GM04503 (cell line): ENCODE data around the gene CDYL.

Experiments used
- DNase-seq: peaks from one replicate; pipeline ENCODE4 v3.0.0-alpha.2; 2012; ENCODE audit warnings: low read depth

Gene CDYL

DNA sequence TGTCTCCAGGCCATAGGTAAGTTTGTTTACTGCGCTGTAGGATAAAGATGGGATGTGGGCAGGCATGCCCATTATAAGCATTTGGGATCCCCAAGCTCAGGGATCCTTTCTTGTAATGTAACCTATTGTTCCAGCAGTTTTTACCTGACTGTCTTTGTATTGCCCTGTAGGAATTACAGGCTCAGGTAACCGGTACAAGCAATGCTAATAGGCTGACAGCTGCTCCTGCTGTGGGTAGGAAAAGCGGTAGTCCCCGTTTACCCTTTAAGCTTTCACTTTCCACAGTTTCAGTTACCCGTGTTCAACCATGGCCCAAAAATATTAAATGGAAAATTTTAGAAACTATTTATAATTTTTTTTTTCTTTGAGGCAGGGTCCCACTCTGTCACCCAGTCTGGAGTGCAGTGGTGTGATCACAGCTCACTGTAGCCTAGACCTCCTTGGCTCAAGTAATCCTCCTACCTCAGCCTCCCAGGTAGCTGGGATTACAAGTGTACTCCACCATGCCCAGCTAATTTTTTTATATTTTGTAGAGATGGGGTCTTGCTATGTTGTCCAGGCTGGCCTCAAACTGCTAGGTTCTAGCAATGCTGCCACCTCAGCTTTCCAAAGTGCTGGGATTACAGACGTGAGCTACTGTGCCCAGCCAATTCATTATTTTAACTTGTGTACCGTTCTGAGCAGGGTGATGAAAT lies 108.6 kb downstream of the CDYL start:
- no peak for DNase-seq

DNA sequence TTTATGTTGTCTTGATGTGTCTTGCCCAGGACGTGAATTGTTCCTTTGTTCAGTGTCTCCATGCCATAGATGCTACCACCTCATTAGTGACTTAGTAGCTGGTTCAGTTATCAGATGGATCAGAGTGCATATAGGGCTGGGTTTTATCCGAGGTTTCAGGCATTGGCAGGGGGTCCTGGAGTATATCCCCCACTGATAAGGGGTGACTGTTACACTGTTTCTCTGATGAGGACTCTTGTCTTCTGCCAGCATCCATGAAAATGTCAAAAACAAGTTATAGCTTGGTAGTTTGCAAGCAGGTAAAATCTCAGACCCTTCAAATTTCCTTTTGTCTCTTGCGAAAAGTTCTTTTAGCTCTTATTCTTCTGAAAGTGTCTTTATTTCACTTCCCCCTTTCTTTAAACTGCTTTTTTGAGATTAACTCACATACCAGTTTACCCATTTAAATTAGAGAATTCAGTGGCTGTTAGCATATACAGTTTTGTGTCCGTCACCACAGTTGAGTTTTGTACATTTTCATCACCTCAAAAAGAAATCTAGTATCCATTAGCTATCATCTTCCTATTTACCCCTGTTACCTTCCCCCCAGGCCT lies 109.2 kb downstream of the CDYL start:
- no peak for DNase-seq

DNA sequence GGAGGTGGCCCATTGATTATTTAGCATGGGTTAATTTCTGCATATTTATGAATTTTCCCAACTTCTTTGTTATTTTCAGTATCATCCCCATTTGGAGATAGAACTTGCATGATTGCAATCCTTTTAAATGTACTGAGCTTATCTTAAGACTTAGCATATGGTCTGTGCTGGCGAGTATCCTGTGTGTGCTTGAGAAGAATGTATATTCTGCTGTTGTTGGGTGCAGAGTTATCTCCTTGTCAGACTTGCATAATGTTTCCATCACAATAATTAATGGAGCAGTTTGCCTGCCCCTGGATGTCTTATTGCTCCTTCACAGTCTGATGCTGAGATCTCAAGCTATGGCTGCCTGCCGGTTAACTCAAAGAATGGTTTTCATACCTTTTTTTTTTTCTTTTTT lies 112.6 kb downstream of the CDYL start:
- DNase-seq = no peak

DNA sequence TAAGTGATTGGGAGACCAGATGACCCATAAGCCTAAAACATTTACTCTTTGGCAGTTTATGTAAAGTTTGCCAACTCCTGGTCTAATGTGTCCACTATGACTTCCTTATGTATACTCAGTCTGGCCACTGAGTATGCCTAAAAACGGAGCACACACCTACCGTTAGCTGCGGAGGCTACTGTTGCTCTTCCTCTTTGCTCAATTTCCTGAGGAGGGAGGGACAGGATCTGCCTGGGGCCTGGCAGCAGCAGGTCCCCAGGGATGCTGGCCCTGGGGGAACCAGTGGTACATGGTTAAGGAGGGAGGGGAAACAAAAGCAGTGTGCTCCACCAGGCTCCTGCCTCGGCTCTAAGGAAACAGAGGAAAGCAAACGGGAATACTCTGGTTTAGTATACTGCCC lies 113.5 kb downstream of the CDYL start:
- no peak for DNase-seq

DNA sequence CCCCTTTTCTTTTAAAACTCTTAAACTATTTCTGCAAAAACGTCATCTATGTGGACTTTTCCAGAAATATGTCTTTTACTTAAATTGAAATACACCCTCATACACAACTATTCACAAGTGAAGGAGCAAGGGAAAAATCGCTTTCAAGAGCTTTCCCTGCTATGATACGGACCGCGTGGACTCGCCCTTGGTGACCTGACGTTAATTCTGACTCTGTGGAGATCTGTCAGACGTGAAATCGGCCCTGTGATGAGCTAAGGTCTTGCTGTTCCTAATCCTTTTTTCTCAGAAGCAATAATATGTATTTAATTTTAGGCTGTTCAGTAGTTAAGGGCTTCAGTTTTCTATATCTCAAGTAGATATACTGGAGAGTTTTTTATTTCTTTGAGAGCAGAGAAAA lies 114.0 kb downstream of the CDYL start:
- no peak for DNase-seq

DNA sequence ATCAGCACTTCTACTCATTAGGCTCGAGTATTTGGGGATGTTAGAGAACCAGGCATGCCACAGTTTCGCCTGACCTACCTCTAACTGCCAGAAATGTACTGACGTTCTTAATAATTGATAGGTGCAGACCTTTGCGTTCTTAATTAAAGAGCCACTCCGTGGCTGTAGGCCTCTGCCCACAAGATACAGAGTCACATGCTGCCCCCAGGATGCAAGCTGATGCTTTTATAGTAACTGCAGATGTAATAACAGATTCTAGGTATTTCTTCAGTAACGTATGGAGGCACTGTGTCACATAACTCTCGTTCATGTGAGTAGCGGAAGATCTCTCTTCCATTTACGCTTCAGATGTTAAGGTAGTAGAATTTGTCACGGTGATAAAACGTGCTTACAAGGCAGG lies 114.4 kb downstream of the CDYL start:
- no peak for DNase-seq

GRCh38 chr6:4891141-4891540 lies 114.9 kb downstream of the CDYL start:
- DNase-seq = no peak

DNA sequence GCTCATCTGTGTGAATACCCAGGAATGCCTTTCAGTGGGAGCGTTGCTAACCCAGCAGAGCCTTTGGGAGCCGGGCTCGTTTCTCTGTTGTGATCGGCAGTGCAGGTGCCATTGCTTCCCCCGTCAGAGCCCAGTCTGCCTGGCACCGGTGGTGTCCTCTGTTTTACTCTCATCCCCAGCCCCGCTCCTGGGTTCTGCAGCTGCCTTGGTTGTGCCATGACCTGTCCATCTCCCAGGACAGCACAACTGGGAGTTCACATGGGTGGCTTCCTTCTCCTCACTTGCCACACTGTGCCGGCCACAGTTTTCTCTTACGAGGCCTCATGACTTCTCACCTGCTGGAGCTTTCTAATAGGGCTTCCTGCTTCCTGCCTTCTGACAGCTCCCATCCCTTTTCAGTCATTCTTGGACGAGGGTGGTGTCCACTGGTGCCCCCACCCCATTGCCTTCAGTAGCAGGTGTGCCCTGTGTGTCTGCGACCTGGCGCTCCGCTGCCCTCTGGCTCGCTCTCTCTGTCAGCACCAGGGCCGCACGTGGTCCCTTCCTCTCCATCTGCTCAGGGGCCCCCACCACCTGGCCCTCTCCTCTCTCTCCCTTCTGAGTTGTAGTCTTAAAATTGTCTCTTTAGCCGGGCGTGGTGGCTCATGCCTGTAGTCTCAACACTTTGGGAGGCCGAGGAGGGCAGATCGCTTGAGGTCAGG lies 116.7 kb downstream of the CDYL start:
- no peak for DNase-seq

DNA sequence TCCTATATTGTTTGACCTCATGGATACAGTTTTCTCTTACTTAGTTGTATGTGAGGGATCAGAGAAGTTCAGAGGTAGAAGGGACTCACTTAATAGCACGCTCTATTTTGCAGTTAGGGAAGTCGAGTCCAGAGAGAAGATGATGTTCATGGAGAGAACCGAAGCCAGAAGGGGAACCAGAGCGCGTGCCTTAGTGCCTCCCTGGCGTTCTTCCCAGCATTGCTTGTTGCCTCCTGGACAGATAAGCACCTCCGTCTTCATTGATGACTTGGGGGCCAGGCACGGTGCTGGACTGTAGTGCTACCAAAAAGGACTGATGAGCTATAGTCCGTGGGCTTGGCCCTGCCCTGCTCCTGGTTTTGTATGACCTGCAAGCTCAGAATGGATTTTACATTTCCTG lies 117.8 kb downstream of the CDYL start:
- no peak for DNase-seq

- no peak for DNase-seq
Measured at GRCh38 chr6:4895971-4896370, 119.8 kb downstream of the CDYL start.

DNA sequence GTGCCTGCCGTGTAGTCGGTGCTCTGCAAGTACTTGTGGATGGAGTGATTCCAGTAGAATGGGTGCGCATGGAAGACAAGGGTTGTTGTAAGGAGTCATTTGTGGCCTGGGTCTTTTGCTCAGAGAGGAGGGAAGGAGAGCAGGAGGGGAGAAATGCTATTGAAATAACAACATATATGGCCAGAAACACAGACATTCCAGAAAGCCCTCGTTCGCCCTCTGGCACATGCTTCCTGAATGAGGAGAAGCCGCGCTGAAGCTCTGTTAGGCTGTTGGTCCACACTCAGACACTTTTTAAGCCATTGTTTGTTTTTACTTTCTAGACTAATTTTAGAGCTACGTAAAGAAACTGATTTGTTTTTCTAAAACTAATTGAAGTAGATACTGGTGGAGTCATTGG lies 120.2 kb downstream of the CDYL start:
- DNase-seq = no peak

DNA sequence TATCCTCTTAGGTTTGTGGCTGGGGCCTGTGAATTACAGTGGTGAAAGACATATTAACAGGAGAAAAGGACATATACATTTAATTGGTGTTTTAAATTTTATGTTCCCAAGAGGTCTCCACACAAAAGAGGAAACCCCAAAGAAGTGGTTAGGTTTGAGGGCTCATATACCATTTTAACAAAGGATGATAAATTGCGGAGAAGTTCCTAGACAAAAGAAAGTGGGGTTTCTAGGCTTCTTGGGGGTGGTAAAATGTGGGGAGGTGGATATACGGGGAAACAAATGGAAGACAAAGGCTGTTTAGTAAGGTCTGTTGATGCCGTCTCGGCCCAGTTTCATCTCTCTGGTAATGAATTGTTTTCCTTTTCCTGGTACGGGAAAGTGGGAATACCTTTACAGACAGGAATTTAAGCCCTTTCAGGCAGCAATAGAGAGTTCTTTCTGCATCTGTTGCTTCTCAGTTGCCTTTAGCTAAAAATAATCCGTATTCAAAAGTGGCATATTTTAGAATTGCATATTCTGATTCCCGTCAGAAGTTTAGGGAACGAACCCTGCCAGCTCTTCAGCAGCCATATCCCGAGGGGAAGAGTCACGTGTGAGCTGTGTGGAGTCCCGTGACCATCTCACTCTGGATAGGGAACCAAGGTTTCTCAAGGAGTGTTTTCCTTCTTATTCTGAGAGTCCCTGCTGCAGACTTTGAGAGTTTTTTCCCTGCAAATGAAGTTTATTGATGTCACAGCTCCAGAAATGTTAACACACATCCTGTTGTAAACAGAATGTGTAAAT lies 123.2 kb downstream of the CDYL start:
- no peak for DNase-seq

DNA sequence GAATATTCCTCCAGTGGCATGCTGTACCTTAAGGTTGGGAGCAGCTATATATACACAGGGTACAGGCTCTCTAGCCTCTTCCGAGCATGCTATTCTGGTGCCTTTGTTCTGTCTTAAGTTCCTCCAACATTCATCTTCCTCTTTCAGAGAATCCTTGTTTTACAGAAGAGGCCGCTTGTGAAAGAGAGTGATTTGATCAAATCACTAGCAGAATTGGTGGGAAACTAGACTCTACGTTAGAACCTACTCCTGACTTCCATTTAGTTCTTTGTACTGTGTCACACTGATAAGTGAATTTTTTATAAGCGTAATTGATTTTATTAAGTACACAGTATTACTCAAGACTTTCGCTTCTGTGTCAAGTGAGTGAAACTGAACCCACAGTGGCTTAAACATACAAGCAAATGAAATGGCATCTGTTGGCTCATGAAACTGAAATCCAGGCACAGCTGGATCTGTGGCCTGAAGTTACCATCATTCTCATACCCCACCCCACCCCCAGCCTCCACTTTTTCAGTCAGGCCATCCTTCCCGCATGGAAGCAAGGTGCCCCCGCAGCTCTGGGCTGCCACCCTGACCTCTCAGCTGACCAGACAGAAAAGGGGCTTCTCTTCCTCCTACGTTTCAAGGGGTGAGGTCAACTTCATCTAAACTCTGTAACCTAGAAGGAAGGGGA lies 125.3 kb downstream of the CDYL start:
- no peak for DNase-seq

DNA sequence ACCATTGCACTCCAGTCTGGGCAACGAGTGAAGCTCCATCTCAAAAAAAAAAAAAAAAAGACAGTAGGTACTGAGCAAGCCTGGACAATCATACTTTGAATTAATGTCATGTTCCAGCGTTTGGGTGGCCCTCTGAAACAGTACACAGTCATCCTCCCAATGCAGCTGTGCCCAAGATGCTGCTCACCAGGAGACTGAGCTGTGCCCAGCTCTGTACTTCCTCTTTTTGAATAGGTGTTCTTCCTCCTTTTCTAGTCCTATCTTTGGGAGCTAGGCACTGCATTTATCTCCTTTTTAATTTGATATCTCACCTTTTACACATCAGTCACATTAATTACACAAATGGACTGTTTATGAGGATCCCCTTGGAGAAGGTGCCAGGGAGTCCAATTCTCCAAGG lies 126.2 kb downstream of the CDYL start:
- DNase-seq = no peak

DNA sequence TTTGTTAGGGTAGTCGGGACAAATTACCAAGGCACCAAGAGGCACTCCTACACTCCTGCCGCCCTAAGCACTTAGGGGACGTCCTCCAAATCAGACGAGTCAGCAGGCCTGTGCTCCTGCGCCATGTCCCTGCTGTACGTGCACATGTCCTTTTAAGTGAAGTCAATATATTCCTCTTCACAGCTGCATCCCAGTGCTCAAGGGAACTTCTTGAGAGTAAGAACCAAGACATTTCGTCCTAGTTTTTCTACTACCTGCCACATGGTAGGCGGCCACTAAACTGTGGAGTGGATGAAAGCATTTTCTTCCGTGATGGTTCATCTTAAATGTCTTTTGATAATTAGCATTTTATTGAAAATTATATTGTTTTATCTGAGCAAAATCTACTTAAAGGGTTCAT lies 126.9 kb downstream of the CDYL start:
- no peak for DNase-seq

GRCh38 chr6:4903751-4904370 lies 127.7 kb downstream of the CDYL start:
- no peak for DNase-seq

GRCh38 chr6:4904461-4905025 lies 128.3 kb downstream of the CDYL start:
- DNase-seq = no peak

DNA sequence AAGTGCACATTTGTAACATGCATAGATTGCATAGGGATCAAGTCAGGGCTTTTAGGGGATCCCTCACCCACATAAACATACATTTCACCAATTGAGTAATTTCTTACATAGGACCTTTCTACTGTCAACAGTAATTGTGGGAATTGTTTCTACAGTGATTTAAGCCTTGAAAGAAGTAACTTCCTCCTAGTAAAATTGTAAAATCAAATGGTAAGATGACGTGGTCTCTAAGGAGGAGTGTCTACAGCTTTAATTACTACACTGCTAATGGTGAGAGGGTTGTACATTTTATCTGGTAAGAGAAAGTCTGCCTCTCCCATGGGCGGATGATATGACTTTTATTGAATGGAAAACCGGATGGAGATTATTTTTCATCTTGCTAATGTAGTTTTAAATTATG lies 129.6 kb downstream of the CDYL start:
- DNase-seq = no peak

DNA sequence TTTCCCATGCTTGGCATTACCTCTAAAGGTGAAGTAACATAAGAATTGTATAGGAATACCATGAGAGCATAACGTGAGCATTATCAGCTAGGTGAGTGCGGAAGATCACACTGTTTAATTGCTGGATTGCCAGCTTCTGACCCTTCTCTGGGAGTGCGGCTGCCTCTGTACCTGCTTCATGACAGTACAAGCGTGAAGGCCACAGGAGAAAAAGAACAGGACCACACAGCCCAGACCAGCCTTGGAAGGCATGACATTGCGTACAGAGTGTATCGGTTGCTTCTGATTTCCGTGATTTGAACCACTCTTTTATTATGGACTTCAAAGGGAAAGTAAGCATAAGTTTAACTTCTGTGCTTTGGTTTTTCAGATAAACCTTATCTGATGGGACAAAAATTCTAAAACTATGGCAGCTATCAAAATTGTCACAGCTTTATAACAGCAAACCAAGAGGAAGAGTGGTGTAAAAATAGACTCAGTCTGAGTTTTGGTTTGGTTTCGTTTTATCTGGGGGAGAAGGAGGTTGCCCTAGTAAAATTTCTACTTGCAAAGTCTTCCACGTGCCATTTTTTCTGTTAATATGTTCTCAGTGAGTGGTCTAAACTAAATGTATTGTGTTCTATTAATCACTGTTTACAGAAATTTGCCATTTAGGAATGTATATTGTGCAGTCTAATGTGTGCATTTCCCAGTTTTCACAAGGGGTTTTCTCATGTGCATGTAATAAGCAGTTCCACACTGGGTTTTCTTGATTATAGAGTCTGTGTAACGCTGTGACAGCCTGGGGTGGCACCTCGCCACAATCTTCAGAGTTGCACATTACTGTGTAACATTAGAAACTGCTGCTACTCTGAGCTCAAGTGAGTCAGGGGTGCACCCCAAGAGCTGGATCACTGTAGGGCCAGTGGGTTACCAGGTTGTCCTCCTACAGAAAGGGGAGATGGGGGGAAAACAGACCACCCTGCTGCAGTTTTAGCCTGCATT lies 130.4 kb downstream of the CDYL start:
- DNase-seq = no peak

- no peak for DNase-seq
Measured at GRCh38 chr6:4907602-4908001, 131.4 kb downstream of the CDYL start.
